ENCODE results near the gene MMS22L.

DNA sequence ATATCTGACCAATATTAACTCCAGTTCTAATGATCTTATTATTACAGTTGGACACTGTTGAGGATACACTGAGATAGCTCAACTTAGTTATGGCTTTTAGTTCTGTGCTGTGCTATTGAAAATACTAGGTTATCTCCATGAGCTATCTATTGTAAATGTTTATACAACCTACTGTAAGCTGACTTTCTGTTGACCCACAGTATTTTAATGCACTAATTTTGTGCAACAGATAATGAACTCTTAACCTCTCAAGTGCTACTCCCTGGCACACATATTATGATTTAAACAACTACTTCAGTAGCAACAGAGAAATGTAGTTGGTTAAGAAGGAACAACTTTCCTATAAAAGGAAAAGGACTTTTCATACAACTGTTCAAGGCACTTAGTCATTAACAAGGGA, 5.2 kb upstream of the MMS22L start:
- TF ChIP-seq, protein P1, sequence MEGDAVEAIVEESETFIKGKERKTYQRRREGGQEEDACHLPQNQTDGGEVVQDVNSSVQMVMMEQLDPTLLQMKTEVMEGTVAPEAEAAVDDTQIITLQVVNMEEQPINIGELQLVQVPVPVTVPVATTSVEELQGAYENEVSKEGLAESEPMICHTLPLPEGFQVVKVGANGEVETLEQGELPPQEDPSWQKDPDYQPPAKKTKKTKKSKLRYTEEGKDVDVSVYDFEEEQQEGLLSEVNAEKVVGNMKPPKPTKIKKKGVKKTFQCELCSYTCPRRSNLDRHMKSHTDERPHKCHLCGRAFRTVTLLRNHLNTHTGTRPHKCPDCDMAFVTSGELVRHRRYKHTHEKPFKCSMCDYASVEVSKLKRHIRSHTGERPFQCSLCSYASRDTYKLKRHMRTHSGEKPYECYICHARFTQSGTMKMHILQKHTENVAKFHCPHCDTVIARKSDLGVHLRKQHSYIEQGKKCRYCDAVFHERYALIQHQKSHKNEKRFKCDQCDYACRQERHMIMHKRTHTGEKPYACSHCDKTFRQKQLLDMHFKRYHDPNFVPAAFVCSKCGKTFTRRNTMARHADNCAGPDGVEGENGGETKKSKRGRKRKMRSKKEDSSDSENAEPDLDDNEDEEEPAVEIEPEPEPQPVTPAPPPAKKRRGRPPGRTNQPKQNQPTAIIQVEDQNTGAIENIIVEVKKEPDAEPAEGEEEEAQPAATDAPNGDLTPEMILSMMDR (IDR thresholded peaks at IDR 0.05; ENCODE audit: insufficient read depth, low read length, poor library complexity, severe bottlenecking) = no peak
- TF ChIP-seq EZH2phosphoT487 (conservative IDR thresholded peaks at IDR 0.05; ENCODE audit: low read length) = no peak

Data from SU-DHL-6 (cell line).